HG02759 (cell line): Measurements from ENCODE around the gene CELA1.
A peak's percentile ranks its signal among the peaks of the same experiment; 100 is the strongest.
"Not testable (repeated sequence)": the region's sequence is repeated elsewhere in the genome, so short reads cannot be mapped to it uniquely, and the experiment has no call there.

Experiments
- ATAC-seq: cut with Tn5 transposase; IDR thresholded peaks from one replicate; pipeline ENCODE4 v1.9.1; 2021; ENCODE audit warnings: mild to moderate bottlenecking, moderate library complexity; ENCODE audit not compliant: unreplicated experiment

The CELA1 gene

DNA sequence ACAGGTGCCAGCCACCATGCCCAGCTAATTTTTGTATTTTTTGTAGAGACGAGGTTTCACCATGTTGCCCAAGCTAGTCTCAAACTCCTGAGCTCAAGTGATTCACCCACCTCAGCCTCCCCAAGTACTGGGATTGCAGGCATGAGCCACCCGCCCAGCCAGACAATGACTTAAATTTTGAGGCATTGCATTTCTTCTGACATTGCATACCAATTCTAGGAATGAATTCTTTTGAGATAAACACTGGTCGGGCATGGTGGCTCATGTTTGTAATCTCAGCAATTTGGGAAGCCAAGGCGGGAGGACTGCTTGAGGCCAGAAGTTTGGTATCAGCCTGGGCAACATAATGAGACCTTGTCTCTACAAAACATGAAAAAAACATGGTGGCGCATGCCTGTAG, 2.5 kb upstream of the CELA1 start:
- ATAC-seq, result no peak

DNA sequence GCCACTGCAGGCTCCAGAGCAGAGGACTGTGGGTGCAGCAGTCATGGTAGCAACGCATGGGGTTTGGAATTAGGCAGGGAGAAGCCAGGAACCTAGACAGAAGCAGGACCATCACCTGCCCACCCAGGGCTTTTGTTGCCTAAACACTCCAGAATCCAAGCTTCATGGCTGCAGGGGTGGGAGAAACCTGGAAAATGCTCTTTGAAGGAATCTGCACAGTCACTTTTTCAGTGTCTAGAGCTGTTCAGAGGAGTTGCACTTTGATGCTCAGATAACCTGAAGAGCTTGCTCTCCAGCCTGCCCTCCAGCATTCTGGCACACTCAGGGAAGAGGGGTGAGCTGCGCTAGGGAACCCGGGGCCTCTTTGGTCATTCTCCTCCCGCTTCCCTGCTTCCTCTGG, 1.6 kb upstream of the CELA1 start:
- no peak for ATAC-seq

DNA sequence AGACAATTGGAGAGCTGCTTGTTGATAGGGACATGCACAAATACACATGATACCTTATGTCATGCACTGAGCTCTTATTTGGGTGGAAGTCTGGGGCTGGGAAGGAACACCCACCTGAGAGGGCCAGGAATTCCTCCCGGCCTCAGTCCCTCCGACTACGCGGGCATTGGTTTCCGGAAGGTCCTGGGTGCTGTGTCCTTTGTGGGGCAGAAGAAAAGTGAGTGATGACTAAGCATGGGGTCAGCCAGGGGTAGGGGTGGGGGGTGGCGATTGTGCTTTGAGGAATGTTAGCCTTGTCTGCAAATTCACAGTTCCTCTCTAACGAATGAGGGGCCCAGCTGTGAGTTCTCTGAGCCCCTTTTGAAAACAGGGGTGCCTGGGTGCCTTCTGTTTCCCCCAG, 798 bp downstream of the CELA1 start:
- no peak for ATAC-seq

DNA sequence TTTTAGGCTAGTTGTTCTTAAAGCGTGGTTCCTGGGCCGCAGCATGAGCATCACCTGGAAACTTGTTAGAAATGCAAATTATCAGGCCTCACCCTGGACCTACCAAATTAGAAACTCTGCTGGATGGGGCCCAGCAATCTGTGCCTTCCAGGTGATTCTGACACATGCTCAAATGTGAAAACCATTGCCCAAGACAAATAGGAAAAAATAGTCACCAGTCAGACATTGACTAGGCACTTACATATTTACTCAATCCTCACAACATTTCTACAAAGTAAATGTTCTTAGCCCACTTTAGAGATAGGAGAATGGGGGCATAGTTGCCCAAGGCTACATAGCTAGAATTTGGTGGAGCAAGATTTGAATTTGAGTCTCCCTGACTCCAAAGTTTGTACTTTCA, 3.3 kb downstream of the CELA1 start:
- no peak for ATAC-seq

DNA sequence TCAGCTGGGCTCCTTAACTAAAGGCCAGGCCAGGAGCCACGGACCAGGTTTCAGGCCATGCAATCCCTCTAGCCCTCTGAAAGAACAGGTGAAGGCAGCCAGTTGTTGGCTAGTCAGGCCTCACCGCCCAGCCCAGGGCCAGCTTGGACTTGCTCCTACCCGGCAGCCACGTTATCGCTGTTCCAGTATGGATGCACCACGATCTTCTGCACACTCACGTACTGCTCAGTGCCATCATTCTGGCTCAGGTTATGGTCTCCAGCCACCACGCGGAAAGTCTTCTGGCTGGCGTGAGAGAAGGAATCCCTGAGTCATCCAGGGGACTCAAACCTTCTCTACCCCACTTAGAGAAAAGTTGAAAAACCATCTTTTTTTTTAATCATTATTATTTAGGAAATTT, 4.1 kb downstream of the CELA1 start:
- no peak for ATAC-seq

DNA sequence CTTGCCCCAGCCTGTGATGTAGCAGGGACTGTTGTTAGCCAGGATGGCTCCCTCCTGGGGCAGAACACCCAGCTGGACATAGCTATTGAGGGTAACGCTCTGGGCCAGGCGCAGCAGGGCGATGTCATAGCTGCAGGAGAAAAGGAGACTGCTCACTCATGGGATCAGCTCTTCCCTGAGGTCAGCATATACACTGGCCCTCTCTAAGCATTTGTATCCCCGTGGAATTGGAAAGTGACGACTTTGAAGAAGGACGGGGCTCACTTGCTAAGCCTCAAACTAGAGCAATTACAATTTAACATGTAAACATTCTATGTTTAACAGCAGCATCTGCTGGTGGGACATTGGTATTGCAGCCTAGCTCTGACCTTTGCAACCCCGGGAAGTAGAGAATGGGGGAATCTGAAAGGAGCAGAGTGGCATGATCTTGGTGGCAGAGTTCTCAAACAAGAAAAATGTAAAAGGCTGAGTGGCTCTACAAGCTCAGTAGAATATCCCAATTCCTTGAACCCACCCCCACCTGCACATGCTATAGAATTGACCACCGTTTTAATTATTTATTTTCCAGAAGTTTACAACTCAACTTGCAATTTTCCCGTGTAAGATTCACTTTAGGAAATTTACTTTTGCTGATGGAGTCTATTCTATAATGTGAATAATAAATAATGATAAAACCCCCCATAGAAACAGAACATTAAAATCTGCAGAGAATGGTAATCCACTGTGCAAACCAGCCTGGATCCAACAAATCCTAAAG, 5.0 kb downstream of the CELA1 start:
- ATAC-seq, result peak; percentile 44

DNA sequence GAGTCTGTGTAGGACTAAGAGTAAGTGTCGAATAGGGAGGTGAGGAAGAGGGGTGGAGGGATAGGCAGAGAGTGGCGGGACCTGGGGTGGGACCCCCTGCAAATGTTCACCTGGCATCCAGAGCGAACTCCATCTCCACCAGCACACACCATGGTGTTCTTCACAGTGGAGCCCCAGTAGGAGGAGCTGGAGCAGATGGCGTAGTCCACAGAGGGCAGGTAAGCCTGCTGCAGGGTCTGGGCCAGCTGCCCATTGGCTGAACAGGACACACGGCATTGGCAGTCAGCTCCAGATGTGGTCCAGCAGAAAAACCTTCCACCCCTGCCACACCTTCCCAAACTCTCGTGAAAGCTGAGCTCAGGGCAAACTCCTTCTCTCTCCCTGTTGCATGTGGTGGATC, 6.7 kb downstream of the CELA1 start:
- no peak for ATAC-seq

DNA sequence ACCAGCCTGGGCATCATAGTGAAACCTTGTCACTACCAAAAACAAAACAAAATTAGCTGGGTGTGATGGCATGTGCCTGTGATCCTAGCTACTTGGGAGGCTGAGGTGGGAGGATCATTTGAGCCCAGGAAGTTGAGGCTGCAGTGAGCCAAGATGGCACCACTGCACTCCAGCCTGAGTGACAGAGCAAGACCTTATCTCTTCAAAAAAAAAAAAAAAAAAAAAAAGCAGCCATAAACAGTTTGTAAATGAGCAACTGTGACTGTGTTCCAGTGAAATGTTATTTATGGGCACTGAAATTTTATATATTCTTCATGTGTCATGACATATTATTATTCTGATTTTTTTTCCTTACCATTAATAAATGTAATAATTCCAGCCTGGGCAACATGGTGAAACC, 9.1 kb downstream of the CELA1 start:
- ATAC-seq, result not testable (repeated sequence)

DNA sequence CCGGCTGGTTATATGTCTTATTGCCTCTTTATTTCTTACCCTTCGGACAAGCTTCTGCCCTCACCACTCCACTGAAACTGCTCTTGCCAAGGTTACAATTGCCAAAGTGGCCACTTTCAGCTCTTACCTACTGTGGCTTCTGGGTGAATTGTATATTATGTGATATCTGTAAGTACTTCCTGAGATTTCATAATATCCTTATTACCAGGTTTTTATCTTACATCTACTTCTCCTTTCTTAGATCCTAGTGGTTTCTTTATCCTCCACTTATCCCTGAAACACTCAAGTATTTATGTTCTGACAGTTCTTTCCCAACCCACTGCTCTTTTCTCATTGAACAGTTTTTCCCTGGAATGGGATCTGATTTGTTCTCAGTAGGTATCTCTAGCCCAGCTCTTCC, 10.5 kb downstream of the CELA1 start:
- ATAC-seq, result no peak

DNA sequence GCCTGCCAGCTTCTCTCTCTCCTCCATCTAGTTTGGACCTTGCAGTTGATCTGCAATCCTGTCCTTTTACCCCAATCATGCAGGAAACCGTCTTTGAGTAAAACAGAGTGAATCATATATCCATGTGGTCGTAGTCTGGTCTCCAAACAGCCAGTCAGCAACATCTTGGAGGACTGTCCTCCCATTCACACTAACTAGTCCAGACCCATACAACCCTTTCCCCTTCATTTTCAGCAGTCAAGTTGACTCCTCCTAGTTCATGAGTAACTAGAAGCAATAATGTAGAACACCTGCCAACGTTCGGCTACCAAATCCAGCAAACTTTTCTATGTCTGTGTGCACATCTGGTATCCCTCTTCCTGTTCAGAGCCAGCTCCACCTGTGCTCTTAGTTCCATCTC, 11.7 kb downstream of the CELA1 start:
- no peak for ATAC-seq

DNA sequence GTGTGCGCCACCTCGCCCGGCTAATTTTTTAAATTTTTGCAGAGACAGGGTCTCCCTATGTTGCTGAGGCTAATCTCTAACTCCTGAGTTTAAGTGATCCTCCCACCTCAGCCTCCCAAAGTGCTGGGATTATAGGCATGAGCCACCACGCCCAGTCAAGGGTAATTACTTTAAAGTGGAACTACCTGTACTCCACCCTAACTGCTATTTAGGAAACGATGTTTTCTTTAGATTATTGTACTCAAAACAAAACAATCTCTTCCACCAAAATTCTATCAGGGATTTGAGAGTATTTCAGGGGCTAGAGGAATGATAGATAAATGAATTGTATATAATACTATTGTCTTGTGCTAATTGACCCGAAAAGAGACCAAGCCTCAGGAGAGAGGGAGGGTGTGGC, 12.9 kb downstream of the CELA1 start:
- no peak for ATAC-seq

DNA sequence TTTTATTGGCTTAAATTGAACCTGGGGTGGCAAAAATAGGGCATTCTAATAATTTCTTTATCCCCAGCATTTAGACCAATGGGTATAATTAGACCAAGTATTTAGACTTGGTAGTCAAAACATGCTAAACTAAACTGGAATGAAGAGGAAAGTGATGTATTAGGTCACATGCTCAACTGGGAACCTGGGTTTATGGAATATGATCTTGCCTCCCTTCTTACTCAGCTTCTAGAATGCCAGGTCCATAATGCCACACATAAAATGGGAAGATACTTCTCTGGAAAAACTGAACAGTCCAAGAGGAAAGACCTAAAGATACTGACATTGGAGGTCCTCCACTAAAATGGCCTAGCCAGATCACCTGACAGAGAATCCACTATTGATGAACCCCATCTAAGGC, 16.3 kb downstream of the CELA1 start:
- ATAC-seq, result no peak

DNA sequence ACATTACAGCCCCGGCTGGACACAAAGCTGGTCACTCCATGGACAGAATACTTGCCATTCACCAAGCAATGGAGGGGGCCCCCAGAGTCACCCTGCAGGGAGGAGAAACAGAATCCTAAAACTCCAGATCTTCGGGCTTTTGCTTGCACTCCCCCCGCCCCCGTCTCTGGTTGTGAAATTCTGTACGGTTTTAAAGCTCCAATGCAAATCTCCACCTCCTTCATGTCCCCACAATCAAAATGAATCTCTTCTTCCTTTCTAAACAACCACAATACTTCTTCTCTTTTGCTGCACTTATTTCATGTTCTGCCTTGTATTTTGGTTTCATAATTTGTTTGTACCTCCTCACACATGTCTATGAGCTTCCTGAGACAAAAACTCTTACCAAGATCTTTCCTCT, 16.7 kb downstream of the CELA1 start:
- no peak for ATAC-seq

DNA sequence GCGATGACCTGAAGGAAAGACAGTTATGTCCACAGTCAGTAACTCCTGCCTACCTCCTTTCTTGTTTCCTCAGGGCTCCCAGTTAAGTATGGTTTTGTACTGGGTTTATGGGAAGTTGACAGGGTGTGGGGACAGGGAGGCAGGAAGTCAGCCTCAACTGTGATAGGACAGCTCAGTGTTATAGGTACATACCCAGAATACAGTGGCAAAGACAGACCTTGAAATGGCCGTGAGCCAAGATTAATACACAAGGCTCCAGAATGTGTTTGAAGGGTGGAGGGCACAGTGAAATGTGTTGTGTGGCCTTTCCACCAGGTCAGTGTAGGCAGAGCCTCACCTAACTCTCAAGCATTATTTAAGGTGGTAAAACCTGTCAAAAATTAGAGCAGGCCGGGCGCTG, 17.9 kb downstream of the CELA1 start:
- no peak for ATAC-seq

DNA sequence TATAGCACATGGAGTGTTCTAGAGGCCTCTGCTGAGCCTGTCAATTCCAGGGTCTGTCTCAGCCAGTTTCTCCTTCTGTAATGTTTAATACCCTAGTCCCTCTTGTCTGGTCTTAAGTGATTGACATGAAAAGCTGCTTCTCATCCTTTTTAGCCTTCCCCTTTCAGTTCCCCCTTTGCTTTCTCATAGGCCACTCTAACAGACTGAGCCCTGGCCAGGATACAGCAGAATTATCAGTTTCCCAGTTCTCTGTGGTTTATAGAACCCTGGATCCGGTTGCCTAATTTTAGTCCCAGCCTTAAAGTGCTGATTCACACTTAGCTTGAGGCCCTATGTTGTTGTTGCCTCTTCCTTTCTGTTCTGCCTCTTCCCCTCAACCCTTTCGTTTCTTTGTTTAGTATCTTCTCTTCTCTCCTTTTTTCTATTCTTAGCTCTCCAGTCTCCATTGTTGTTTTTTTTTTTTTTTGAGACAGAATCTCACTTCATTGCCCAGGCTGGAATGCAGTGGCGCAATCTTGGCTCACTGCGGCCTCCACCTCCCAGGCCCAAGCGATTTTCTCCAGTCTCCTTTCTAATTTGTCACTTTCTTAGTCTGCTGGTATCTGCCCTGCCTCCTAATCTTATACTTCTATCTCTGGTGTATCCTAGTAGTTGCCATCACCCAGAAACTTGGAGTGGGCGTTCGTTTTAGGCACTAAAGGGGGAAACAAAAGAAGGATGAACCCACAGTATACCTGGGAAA, 19.6 kb downstream of the CELA1 start:
- no peak for ATAC-seq

DNA sequence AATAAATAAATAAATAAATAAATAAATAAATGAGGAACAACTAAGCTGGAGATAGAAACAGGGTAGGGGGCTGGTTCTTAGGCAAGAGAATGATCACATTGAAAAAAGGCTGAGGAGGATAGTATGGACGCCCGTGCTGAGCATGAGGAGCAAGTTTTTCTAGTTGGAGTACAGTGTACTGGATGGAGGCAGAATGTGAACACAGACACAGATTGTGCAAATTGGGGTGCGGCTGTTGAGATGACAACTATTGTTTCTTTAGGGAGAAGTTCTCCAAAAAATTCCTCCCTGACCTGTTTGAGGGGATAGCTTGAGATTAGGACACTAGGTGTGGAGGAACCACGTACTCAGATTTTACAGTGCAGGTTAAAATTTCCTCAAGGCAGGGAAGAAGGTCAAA, 21.5 kb downstream of the CELA1 start:
- ATAC-seq, result no peak

DNA sequence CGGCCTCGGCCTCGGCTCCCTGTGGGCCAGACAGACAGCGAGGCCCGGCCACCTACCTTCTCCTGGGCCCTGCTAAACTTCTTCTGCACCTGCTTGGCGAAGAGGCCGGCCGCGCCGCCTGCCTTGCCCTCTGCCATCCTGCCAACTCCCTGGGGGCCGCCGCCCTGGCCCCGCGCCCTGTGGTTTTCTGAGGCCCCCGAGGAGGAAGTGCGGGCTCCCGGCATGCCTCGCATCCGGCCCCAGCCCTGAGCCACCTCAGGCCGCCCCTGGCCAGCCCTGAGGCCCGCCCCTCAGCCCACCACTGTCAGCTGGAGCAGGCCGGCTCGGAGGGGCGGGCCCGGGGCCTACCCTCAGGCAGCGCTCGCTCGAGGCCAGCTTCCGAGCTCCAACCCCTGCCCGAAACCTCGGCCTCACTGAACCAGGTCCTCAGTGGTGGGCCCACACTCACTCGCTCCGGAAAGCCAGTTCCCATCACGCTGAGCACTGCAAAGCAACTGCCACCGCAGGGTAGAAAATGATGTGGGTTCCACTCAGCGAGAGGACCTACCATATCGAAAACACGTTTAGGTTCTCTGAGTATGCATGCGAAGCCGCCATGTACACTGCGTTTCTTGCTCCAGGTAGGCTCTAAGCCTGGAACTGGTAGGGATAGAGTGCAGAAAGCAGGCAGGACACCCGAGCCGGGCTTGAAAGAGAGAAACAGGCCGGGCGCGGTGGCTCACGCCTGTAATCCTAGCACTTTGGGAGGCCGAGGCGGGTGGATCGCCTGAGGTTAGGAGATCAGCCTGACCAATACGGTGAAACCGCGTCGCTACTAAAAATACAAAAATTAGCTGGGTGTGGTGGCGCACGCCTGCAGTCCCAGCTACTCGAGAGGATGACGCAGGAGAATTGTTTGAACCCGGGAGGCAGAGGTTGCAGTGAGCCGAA, 22.2 kb downstream of the CELA1 start, which contains the start of gene BIN2:
Gene BIN2 (minus strand): TSS at position 209 of the 930 bp plus-strand sequence. CDS start 72 bp downstream, at position 137.
- ATAC-seq, result peak; percentile 73

DNA sequence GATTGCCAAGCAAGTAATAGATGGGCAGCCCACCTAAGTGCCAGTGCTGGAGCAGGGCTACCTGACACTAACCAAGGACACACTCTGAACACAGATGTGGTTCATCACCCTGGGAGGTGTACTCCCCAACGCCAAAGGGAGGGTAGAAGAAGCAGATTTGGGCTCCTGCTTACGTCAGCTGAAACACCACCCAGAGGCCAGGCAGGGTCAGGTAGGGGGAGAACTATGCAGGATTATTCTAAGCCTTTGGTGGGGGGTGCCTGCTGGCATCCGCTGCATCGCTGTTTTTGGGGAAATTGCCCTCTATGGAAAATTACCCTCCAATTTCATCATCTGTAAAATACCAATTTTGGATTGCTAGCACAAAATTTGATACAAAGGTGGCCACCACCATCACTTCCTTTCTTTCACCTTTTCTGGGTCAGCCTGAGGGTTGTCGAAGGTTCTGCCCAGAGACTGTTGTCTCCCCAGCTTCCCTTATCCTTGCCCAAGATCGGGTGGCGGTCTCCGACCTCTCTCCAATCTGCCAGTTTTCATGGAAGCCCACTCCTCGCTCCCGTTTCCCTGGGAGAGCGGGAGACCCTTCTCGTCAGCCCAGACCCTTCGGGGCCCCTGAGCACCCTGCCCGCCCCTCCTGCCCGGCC, 23.0 kb downstream of the CELA1 start:
- peak; percentile 8 for ATAC-seq

DNA sequence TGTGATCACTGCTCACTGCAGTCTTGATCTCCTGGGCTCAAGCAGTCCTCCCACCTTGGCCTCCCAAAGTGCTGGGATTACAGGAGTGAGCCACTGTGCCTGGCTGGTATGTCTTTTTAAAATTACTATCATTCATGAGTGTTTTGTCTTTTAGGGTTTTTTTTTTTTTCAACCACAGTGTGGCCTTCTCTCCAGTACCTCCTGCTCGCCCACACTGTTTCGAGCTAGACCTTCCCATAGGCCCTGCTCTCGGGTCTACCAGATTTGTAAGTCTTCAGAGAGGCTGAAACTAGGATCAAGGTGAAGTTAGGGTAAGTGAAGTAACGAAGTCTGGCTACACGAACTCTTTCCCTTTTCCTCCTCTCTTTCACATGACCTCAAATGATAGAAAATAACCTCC, 24.0 kb downstream of the CELA1 start:
- no peak for ATAC-seq

DNA sequence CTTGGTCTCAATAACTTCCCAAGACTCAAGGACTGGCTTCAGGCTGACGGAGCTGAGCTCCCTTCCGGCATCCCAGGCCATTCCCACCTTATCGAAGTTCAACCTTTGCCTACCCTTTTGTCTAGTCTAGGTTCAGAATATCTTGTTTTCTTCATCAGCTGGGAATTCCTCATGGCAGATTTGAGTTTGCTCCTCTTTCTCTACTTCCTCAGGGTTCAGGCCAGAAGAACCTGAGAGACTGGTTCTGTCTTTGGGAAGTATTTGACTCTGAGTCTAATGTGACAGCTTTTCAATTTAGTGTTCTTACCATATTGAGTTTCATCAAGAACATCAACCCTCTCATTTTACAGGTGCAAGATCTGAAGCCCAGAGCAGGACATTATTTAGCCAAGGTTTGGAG, 24.6 kb downstream of the CELA1 start:
- ATAC-seq, result no peak
